ENCODE results near the gene DNAH9.

DNA sequence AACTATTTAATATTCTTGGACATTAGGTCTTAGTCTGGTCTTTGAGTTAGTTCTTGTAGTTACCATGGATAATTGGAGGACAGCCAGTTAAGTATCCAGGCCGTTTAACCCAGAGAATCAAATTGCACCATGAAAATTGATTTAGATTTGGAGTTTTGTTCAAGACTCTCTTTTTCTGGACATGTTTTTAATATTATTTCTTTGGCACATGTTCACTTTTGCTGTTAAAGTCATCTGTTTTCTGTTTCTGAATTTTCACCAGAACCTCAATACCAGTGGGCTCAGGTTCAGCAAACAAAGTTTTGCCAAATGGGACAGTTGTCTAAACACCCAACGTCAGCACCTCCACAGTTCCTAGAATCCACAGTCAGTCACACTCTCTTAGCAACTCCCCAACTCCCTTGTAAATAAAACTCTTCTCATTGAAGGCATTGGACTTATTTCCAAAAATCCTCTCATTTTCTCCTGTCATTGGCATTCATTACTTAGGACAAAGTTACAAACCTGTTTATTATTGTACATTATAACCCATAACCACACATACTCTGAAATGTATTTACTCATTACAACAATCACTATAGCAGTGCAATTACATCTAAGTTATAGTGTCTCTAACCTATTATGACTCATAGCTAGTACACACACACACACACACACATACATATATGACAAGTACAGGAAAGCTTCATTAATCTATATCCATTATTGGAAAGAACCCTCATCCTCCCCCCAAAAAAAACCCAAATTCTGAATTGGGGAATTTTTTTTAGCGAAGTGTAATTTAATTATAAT, 33.5 kb upstream of the DNAH9 start:
- TF ChIP-seq, protein P1, sequence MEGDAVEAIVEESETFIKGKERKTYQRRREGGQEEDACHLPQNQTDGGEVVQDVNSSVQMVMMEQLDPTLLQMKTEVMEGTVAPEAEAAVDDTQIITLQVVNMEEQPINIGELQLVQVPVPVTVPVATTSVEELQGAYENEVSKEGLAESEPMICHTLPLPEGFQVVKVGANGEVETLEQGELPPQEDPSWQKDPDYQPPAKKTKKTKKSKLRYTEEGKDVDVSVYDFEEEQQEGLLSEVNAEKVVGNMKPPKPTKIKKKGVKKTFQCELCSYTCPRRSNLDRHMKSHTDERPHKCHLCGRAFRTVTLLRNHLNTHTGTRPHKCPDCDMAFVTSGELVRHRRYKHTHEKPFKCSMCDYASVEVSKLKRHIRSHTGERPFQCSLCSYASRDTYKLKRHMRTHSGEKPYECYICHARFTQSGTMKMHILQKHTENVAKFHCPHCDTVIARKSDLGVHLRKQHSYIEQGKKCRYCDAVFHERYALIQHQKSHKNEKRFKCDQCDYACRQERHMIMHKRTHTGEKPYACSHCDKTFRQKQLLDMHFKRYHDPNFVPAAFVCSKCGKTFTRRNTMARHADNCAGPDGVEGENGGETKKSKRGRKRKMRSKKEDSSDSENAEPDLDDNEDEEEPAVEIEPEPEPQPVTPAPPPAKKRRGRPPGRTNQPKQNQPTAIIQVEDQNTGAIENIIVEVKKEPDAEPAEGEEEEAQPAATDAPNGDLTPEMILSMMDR (IDR thresholded peaks at IDR 0.05) = no peak
- no peak for TF ChIP-seq POLR2A (IDR thresholded peaks at IDR 0.05)

Data from Peyer's patch (tissue), 4 donors.